Measurements from ENCODE around the gene CD209.

GRCh38 chr19:7756258-7756657, 8.9 kb upstream of the CD209 start:
- TF ChIP-seq PATZ1 (CRISPR knock-in tag; IDR thresholded peaks at IDR 0.05; ENCODE audit: borderline replicate concordance) = no peak
- no peak for TF ChIP-seq ZC3H10 (CRISPR knock-in tag; IDR thresholded peaks at IDR 0.05)
- TF ChIP-seq ZFP3 (CRISPR knock-in tag; IDR thresholded peaks at IDR 0.05) = no peak
- no peak for TF ChIP-seq CSDC2 (CRISPR knock-in tag; IDR thresholded peaks at IDR 0.05)
- no peak for TF ChIP-seq ARNTL (CRISPR knock-in tag; IDR thresholded peaks at IDR 0.05; ENCODE audit: borderline replicate concordance, low read depth)
- TF ChIP-seq POU6F1 (CRISPR knock-in tag; IDR thresholded peaks at IDR 0.05; ENCODE audit: borderline replicate concordance, low read depth) = no peak
- no peak for TF ChIP-seq TCF4 (CRISPR knock-in tag; IDR thresholded peaks at IDR 0.05; ENCODE audit: borderline replicate concordance)
- TF ChIP-seq ZNF70 (CRISPR knock-in tag; IDR thresholded peaks at IDR 0.05) = no peak
- no peak for TF ChIP-seq TOX (CRISPR knock-in tag; IDR thresholded peaks at IDR 0.05; ENCODE audit: borderline replicate concordance)
- no peak for TF ChIP-seq TSHZ2 (CRISPR knock-in tag; IDR thresholded peaks at IDR 0.05)
